Neutrophil (primary cell): Measurements from ENCODE around the gene SLC9A9.

ENCODE experiments used
- H3K27ac ChIP-seq: fragments of 200-600 bp; sonication (generic); 2 replicates; pipeline ENCODE4 v1.5.1; 2016; ENCODE audit warnings: mild to moderate bottlenecking, moderate library complexity
- H3K27me3 ChIP-seq: fragments of 200-600 bp; sonication (generic); 2 replicates; pipeline ENCODE4 v1.6.0; 2016; ENCODE audit warnings: mild to moderate bottlenecking
- H3K36me3 ChIP-seq: fragments of 200-600 bp; sonication (generic); 2 replicates; pipeline ENCODE4 v1.5.1; 2017
- H3K4me1 ChIP-seq, 2 experiments: fragments of 200-600 bp in 1 of 2; sonication (generic) in 1 of 2; 1 replicate in 1 of 2; 2 replicates in 1 of 2; pipeline versions ENCODE4 v1.5.1 to v1.6.1; 2013 to 2016; ENCODE audit warnings: low read depth in 1 of 2, low read length in 1 of 2, mild to moderate bottlenecking in 1 of 2, moderate library complexity in 1 of 2; ENCODE audit not compliant: control insufficient read depth in 1 of 2, insufficient read depth in 1 of 2
- H3K4me3 ChIP-seq, 2 experiments: fragments of 200-600 bp in 1 of 2; sonication (generic) in 1 of 2; 1 replicate in 1 of 2; 2 replicates in 1 of 2; pipeline ENCODE4 v1.5.1; 2013 to 2016; ENCODE audit warnings: low read depth in 1 of 2, low read length in 1 of 2, mild to moderate bottlenecking in 1 of 2, moderate library complexity in 1 of 2
- H3K9me3 ChIP-seq: fragments of 200-600 bp; sonication (generic); 2 replicates; pipeline ENCODE4 v1.5.1; 2016
- TF ChIP-seq, protein P1 (sequence below): fragments of 200-600 bp; sonication (generic); IDR thresholded peaks from 2 replicates; pipeline ENCODE4 v1.5.1; 2016; ENCODE audit warnings: antibody characterized with exemption

SLC9A9 gene

DNA sequence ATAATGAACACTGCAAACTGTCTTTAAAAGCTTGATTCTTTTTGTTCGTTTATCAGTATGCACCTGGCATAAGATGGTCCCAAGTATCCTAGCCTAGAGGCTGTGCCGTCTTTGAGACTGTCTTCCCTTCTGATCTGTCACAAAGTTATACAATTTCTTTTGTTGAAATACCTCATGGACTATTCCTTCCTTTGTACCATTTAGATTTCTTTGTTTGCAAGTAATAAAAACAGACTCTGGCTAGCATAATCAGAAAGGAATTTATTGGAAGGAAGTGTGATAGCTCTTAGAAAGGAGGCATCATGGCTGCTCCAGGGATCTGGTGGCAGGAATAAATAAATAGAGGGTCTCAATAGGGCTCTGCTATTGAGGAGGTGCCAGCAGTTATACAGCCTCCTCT, 280.4 kb downstream of the SLC9A9 start:
- no peak overlapping the region for H3K27ac ChIP-seq

DNA sequence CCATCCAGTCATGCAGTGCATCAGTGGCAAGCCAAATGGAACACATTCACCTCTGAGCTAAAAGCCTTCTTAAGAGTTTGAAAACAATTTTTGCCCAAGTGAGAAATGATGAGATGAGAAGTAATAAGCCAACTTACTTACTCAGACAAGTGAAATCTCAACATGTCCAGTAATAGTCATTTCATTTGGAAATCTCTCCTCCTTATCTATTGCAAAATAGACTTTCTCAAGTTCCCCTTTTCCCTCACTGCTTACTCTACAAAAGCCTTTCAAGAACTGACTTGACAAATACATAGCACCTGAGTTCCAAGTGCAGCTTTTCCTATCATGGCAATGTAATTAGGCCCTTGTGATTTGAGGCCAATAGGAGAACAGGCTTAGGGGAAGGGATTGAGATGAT, 282.3 kb downstream of the SLC9A9 start:
- TF ChIP-seq, protein P1, sequence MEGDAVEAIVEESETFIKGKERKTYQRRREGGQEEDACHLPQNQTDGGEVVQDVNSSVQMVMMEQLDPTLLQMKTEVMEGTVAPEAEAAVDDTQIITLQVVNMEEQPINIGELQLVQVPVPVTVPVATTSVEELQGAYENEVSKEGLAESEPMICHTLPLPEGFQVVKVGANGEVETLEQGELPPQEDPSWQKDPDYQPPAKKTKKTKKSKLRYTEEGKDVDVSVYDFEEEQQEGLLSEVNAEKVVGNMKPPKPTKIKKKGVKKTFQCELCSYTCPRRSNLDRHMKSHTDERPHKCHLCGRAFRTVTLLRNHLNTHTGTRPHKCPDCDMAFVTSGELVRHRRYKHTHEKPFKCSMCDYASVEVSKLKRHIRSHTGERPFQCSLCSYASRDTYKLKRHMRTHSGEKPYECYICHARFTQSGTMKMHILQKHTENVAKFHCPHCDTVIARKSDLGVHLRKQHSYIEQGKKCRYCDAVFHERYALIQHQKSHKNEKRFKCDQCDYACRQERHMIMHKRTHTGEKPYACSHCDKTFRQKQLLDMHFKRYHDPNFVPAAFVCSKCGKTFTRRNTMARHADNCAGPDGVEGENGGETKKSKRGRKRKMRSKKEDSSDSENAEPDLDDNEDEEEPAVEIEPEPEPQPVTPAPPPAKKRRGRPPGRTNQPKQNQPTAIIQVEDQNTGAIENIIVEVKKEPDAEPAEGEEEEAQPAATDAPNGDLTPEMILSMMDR = no peak
- peaks cover 14 to 16% of the 10 kb centered on the region in 2 experiments for H3K4me1 ChIP-seq
- H3K9me3 ChIP-seq = no peaks in the 10 kb centered on the region
- H3K27me3 ChIP-seq = peaks cover 22% of the 10 kb centered on the region
- no peaks in the 10 kb centered on the region for H3K36me3 ChIP-seq
- H3K27ac ChIP-seq = peak overlapping the region; percentile 58
- no peak overlapping the region for H3K4me3 ChIP-seq

More for the DNA sequence above, 280.4 kb downstream of the SLC9A9 start:
- Histone ChIP-seq H3K36me3 (no peaks in the 10 kb centered on the region), H3K27me3 (peaks cover 22% of the 10 kb centered on the region), H3K9me3 (no peaks in the 10 kb centered on the region), H3K4me1 (peaks cover 14 to 16% of the 10 kb centered on the region in 2 experiments), H3K4me3 (no peak overlapping the region)
- TF ChIP-seq, protein P1 = no peak

DNA sequence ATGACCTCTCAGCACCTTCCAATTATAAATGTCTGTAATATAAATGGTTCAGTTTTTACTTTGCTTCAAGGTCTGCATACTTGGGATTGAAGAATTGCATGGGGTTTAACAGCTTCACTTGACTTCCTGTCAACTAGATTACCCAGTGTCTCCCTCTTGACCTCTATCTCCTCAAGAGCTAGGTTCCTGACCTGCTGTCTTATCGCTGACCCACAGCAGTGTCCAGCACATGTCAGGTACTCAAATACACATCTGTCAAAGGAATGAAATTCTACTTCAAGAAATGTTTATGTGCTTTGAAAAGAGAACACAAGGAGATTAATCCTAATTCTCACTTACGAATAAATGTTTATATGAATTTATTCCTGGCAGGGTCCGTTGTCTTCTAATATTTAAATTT, 284.5 kb downstream of the SLC9A9 start:
- Histone ChIP-seq H3K4me3 (no peak overlapping the region), H3K27ac (no peak overlapping the region), H3K36me3 (no peaks in the 10 kb centered on the region), H3K9me3 (no peaks in the 10 kb centered on the region), H3K27me3 (peaks cover 18% of the 10 kb centered on the region), H3K4me1 (peaks cover 14 to 16% of the 10 kb centered on the region in 2 experiments)
- TF ChIP-seq, protein P1 = no peak

DNA sequence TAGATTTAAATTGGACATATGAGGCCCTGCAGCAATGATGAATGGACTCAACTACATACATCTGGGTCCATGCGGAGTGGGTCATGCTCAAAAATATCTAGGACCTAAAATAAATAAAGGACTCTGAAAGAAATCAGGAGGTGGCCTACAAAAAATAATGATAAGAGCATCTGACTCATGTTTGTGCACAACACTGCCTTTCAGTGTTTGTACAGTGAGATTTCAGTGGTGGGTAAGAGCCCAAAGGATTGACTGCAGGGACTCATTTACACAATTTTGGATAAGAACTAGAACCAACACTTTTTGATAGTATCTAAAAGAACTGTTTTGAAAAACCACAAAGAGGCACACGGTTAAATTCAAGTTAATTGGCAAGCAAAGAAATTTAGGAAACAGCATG, 285.5 kb downstream of the SLC9A9 start:
- peaks cover 8% of the 10 kb centered on the region for H3K27me3 ChIP-seq
- peaks cover 14 to 16% of the 10 kb centered on the region in 2 experiments for H3K4me1 ChIP-seq
- H3K4me3 ChIP-seq = no peak overlapping the region
- TF ChIP-seq, protein P1 = no peak
- H3K27ac ChIP-seq = no peak overlapping the region
- no peaks in the 10 kb centered on the region for H3K36me3 ChIP-seq
- H3K9me3 ChIP-seq = peaks cover 3% of the 10 kb centered on the region

DNA sequence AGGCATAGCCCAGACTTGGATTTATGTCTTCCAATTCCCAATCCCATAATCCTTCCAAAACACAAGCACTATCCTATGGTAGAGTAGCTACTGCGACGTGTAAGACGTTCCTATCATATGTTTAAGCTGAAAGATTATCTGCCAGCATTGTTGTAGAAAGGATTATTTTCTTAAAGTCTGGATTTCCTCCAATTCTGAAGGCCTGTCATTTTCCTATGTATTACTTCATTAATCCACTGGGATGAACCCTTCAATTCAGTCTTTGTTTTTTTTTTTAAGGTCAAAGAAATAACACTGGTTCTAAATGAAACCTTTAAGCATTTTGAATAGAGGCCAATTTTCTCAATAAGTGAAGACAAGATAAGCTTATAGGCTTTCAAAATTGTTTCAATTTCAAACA, 289.0 kb downstream of the SLC9A9 start:
- Histone ChIP-seq H3K4me1 (no peaks in the 10 kb centered on the region), H3K27me3 (no peaks in the 10 kb centered on the region), H3K27ac (no peak overlapping the region), H3K4me3 (no peak overlapping the region), H3K36me3 (no peaks in the 10 kb centered on the region), H3K9me3 (peaks cover 3% of the 10 kb centered on the region)
- TF ChIP-seq, protein P1 = no peak

DNA sequence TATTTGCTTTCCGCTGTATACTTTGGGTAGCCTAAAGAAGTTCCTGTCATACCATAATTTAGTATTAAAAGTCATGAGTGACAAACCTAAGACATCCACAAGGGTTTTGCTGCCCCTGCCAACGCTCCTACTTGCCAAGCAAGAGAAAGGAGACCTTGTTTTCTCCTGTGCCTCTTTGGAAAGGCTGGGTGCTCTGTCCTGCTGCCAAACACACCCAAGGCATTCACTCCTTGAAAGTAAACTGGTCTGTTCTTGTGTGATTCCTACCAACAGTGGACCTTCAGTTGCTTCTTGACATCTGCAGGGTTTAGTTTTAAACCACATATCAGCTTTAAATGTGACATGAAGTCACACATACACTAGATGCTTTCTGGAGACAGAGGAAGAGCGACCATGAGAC, 295.4 kb downstream of the SLC9A9 start:
- Histone ChIP-seq H3K27me3 (no peaks in the 10 kb centered on the region), H3K4me3 (no peak overlapping the region), H3K36me3 (no peaks in the 10 kb centered on the region), H3K27ac (no peak overlapping the region), H3K4me1 (no peaks in the 10 kb centered on the region), H3K9me3 (peaks cover under 1% of the 10 kb centered on the region)
- TF ChIP-seq, protein P1 = no peak
